ENCODE data around the gene CXCL6.
A peak's percentile ranks its signal among the peaks of the same experiment; 100 is the strongest.

The CXCL6 gene

DNA sequence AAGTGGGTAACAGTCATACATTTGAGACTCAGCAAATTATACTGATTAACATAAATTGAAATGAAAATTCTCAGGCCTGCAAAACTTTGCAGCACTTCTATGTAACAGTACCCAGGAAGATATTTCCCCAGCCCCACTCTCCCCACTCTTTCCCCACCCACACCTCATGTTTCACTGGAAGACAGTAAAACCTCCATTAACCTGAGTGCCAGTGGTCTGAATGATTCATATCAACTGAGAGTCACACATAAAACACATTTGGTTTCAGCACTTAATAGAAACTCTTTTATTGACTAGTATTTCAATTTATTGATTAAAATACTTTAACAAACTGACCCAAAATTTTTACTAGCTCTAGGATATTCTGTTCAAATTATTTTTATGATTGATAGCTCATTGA, 6.9 kb downstream of the CXCL6 start:
- DNase-seq (ENCODE audit: low read depth) = no peak

DNA sequence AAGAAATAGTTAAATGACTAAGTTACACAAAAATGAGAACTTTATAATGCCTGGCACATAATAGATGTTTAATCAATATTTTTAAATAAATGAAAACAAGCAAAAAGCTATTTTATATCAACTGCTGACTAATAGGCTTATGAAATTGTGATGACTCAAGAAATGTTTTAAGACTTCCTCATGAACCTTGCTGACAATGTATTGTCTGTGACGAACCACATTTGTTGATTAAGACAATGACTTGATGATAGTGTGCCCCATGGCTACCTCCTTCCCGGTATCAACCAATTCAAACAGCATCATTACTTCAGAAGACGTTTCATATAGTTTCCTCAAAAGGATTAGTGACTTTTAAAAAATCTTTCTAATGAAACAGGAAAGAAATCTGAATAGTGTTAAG, 7.9 kb downstream of the CXCL6 start:
- no peak for DNase-seq (ENCODE audit: low read depth)

DNA sequence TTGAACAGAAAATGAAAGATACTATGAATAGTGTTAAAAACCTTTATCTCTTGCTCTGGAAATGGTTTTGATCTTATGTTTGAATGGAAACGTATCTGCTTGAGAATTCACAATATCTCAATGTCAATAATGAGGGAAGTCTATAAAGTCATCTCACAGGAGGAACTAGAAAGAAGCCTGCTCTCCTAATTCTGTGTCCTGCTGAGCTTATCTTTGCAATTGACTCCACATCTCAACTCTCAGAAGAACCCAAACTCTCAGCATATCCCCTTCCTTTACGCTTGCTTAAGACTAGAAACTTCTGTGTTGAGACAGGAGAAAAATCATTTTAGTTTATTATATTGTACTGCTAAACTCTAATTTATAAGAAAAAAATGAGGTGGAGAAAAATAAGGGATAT, 8.3 kb downstream of the CXCL6 start:
- DNase-seq (ENCODE audit: low read depth) = no peak

DNA sequence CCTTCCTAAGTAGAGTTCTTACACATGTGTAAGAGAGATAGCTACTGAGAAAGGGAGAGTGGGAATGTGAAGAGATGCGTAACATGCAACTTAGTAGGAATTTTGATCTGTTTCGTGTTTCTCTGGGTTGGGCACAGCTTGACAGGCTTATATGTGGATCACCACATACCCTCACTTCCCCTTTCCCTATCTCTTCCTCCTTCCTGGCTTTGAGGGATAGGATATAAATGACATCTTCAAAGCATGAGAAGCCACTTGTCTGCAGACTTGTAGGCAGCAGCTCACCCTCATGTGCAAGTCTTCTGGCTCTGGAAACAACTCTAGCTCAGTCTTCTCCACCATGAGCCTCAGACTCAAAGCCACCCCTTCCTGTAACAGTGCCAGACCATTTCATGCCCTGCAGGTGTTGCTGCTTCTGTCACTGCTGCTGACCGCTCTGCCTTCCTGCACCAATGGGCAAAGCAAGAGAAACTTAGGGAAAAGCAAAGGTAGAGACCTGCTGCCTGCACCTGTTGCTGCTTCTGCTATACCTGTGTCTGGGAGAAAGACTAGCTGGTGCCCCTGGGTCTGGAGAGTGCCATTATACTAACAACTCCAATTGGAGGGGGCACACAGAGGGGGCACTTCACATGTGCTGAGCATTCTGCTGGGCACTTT, 11.2 kb downstream of the CXCL6 start:
- DNase-seq (ENCODE audit: low read depth) = no peak

DNA sequence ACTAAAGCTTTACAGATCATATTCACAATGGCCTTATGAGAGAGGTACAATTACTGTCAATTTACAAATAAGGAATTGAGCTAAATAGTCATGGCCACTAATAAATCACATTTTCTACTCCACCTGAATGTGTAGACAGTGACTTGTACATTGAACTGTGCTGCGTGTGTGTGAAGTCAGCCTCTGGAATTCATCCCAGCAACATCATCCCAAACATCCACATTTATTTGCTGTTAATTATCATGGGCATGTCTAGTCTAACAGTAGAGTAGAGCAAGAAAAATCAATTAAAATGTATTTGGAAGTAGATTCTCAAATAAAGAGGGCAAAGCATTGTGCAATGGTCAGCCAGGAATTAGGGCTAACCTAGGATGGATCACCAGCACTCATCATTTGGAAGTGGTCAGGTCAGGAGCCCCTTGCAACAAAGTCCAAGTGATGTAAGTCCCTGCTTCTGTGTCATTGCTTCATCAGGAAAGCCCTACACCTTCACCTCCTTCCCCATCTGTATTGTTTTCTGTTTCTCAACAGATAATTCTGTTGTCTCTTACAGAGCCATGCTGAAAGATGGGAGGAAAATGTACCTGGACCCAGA, 11.8 kb downstream of the CXCL6 start:
- DNase-seq (ENCODE audit: low read depth) = no peak

DNA sequence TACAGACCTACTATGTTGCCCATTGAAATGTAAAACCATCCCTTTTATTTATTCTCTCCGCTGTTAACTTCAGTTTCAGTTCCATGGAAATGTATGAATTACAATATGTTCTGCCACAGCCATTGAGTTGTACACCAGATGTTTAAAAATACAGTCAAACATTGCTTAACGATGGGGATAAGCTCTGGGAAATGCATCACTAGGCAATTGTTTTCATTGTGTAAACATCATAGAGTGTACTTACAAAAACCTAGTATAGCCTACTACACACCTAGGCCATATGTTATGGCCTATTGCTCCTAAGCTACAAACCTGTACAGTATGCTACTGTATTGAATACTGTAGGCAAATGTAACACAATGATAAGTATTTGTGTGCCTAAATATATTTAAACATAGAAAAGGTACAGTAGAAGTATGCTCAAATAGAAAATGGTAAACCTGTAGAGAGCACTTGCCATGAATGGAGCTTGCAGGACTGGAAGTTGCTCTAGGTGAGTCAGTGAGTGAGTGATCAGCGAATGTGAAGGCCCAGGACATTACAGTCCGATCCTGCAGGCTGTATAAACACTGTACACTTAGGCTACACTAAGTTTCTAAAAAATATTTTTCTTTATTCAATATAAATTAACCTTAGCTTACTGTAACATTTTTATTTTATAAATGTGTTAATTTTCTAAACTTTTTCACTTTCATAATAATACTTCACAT, 13.9 kb downstream of the CXCL6 start:
- no peak for DNase-seq (ENCODE audit: low read depth)

DNA sequence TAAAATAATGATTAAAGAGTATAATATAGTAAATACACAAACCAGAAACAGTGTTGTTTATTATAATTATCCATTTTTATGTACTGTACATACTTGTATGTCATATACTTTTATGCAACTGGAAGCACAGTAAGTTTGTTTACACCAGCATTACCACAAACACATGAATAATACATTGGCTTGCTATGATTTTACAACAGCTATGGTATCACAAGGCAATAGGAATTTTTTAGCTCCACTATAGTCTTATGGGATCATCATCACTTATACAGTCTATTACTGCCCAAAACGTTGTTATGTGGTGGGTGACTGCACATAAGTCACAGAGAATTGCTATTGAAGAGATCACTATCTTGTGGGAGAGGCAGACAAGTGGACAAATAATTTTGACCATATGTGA, 14.8 kb downstream of the CXCL6 start:
- DNase-seq (ENCODE audit: low read depth) = no peak

DNA sequence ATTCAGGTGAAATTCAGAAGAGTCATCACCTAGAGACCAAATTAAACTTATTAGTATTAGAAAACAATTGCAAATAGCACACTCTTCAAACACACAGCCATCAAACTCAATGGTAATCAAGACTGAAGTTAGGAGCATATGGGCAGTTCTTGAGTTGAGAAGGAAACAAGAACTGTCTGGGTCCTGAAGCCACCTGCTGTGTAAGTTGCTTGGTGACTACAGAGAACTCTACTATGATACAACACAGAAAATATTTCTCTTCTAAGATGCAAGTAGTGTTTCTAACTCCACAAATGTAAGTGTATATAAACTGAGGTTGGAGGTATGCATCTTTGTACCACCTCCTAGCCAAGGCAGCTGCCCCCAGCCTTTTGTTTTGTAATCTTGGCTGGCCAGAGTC, 16.3 kb downstream of the CXCL6 start:
- DNase-seq (ENCODE audit: low read depth) = no peak

DNA sequence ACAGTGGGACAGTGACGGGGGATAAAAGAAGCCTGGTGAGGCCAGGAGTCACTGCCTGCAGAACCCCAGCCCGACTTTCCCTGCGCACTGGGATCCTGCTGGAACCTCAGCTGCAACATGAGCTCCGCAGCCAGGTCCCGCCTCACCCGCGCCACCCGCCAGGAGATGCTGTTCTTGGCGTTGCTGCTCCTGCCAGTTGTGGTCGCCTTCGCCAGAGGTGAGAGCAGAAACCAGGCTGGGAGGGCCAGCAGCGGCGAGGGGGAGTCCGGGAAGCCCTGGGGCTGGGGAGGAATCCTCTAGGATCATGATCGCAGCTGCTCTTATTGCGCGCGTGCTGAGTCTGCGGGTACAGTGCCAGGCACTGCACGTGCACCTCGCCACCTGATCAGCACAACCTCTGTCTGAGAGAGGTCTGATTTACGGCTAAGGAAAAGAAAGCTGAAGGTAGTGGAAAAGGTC, 16.8 kb downstream of the CXCL6 start, which contains the start of gene PF4V1:
Gene PF4V1 (plus strand): TSS at position 51 of the 459 bp plus-strand sequence. CDS start 67 bp downstream, at position 118.
- no peak for DNase-seq (ENCODE audit: low read depth)

DNA sequence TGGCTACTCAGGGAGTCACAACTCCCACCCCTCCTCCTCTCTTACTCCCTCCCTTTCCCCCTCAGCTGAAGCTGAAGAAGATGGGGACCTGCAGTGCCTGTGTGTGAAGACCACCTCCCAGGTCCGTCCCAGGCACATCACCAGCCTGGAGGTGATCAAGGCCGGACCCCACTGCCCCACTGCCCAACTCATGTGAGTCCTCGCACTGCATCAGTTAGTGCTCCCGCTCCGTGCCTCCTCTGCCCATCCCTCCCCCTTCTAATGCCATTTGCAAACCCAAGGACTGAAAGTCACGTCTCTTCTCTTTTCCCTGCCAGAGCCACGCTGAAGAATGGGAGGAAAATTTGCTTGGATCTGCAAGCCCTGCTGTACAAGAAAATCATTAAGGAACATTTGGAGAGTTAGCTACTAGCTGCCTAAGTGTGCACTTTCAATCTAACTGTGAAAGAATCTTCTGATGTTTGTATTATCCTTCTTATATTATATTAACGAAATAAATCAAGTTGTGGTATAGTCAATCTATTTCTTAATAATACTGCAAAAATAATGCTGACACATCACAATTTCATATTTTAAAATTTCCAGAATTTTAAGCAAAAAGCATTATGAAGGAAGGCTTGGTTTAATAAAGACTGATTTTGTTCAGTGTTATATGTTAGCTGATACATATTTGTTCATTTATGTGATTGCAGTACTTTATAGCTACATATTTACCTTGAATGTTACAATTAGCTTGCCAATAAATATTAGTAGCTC, 17.4 kb downstream of the CXCL6 start:
- DNase-seq (ENCODE audit: low read depth) = no peak

DNA sequence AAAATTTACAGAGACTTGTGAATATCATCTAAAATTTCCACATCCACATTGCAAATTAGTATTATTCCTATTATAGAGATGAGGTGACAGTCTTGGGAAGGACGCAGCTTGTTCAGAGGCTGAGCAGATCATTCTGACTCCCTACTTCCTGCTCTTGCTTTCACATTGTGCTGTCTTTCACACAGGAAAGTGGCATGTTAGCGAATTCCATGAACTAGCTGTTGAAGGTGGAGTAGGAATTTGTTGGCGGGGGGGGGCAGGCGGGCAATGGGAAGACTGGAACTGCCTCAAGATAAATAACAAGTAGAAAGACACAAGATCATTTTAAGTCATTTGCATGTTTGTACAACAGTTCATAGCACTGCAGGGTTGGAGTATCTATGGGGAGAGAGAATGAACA, 18.9 kb downstream of the CXCL6 start:
- DNase-seq (ENCODE audit: low read depth) = no peak

DNA sequence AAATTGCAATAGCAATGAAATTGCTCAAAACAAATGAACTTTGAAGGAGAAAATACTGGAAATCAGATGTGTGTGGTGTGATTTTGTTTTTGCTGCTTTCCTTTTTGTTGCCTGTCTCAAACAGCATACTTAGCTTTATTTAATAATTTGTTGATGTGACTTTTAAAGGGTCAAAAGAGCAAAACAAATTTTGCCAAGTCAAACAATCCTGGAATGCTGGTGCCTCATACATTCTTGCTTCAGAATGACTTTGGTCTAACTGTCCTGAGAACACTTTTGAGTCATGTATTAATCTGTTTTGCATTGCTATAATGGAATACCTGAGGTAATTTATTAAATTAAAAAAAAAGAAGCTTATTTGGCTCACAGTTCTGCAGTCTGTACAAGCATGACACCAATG, 20.0 kb downstream of the CXCL6 start:
- no peak for DNase-seq (ENCODE audit: low read depth)

DNA sequence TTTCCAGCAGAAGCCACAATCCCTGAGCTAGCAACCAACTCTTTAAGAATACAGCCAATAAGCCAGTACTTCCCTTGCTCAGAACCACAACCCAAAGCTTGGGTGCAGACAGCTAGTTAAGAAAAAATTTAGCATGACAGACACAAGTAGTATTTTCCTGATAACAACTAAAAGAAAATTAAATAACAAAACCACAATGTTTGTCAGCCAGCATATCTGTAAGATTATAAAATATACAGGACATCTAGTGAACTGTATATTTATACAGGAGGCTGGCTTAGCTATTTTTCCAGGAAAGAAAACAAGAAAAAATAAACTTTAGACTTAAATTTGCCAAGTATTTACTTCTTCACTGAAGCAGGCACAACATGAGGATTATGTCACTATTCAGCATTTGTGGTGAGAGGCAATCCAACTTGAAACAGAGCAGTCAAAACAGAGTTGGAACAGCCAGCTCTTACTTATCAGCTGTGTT, 23.2 kb downstream of the CXCL6 start:
- peak; percentile 75 for DNase-seq (ENCODE audit: low read depth)

DNA sequence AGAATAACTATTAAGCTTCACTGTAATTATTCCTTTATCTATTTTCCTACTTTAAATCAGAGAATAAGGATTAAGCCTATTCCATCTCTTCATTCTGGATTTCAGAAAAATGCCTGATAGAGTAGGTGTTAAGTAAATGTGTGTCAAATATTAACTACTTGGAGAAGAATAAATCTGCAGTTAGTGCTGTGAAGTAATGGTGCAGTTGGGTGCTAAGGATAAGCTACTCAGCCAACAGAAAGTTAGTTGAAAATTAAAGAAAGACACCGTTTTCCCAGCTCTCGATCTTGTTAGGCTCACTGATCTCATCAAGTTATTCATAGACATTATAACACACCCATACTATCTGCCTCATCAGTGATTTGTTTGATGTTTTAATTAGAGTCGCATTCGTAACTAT, 23.7 kb downstream of the CXCL6 start:
- DNase-seq (ENCODE audit: low read depth) = no peak

DNA sequence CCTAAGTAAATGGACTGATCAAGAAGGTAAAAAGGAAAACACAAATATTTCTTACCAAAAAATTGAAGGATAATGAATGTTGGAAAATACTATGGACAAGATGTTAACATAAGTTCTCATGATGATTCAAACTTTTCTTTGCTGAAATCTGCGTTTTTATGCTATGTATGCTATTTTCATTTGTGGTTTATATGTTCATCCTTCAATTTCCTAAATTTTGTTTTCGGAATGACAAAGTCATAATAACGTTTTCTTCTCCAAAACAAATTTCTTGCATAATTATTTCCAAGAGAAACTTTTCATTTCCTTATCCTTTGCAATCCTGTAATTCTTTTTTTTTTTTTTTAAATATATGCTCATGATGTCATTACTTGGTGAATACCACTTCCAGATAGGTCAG, 24.4 kb downstream of the CXCL6 start:
- no peak for DNase-seq (ENCODE audit: low read depth)

DNA sequence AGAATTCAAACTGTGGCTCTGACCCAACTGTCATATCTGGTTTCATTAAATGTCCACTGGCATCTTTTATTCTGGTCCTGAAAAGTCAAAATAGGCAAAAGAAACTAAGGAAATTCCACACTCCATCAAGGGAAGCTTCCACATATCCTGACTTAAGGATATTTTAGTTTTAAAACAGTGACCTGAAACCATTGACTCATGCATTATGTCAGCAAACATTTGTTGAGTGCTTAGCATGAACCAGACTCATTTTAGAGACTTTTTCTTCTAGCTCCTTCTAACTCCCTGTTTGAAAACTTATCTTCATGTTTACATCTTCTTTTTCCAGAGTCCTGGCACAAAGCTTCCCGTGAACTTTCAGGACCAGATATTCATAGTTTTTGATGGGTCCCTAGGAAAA, 25.8 kb downstream of the CXCL6 start:
- DNase-seq (ENCODE audit: low read depth) = no peak

DNA sequence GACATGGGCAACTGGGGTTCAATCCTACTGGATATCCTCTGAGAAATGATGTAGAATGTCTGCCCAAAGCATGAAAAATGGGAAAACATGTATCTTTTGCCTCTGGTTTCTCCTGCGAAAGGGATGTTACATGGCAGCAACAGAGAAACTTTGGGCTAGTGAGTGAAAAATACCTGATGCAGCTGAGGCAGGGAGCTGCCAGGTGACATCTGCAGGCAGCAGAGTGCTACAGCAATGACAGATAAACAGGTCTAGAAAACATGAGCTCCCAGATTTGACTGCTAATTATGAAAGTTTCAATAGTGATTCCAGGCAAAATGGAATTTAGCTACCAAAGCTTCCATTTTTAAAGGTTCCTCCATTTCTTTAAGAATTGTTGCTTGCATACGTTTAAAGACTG, 27.9 kb downstream of the CXCL6 start:
- no peak for DNase-seq (ENCODE audit: low read depth)

DNA sequence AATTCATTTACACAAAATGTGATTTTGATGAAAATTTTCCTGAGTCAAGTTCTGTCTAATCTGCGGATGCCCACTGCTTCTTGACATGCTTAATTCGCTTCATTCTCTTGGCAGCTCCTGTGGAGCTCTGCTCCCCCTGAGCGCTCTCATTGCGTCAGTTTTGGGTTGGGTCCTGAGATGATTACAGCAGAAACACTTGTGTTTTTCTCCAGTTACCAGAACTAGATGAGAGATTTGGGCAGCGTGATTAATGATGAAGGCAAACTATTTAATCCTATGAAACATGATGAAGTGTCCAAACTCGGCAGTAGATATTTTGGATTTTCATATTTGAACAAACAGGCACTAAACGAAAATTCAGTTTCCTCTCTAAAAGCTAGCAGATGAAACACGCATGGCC, 28.5 kb downstream of the CXCL6 start:
- DNase-seq (ENCODE audit: low read depth) = no peak

DNA sequence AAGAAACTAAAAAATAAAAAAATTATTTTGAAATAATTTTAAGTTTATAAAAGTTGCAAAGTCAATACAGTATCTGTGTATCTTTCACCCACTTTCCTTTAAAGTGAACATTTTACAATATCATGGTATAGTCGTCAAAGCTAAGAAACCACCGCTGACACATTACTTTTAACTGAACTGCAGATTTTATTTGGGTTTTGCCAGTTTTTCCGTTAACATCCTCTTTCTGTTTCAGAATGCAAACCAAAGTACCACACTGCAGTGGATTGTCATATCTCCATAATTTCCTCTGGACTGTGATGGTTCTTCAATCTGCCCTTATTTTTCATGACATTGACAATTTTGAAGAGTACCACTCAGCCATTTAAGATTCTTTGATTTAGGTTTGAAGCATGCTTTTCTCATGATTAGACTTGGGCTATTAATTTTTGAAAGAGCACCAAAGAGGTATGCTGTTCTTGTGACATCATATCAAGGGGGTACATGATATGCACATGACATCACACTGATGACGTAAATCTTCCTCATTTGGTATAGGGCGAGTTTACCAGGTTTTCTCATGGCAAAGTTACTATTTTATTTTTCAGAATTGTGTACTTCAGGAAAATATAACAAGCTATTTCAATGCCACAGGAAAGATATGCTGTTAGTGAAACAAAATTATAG, 29.1 kb downstream of the CXCL6 start:
- no peak for DNase-seq (ENCODE audit: low read depth)

DNA sequence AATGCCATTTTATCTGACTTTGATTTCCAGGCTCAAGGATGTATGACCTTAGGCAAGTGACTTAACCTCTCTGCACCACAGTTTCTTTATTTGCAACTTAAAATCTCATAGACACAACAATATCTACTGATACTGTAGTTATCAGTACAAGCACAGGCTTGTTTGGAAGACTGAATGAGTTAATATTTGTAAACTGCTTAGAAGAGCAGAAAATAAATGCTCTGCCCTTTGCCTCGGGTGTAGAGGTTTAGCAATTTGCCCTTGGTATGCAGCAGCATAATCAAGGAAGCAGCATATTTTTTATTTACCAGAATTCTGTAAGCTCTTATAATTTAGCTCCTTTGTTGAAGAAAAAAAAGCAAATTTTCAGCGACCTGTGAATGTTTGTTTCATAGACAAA, 29.8 kb downstream of the CXCL6 start:
- no peak for DNase-seq (ENCODE audit: low read depth)

DNA sequence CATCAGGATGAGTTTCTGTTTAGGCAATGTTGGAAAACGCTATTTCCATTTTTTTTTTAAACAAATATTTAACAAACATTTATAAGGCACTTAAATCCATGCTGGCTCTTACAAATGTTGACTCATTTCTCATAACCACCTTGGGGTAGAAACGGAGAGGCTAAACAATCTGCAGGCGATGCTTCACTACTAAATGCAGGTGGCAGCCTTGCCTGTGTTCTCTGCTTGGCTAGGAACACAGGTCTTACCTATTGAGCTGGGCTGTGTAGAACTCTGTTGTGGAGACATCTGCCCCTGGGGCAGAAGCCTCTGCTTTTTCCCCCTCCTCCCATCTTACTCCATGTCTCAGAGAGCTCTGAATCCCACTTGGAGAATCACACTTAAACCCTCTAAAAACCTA, 31.3 kb downstream of the CXCL6 start:
- DNase-seq (ENCODE audit: low read depth) = no peak
